Measurements from ENCODE around the gene CBFA2T2. TPM values are rescaled to one million over a fixed set of nuclear protein-coding genes. Genes with fewer than 3 reads are reported as not detected.

Gene CBFA2T2
- total and polyA plus RNA-seq, 2 experiments from 2014 or later = 29.2 to 33.1 TPM

DNA sequence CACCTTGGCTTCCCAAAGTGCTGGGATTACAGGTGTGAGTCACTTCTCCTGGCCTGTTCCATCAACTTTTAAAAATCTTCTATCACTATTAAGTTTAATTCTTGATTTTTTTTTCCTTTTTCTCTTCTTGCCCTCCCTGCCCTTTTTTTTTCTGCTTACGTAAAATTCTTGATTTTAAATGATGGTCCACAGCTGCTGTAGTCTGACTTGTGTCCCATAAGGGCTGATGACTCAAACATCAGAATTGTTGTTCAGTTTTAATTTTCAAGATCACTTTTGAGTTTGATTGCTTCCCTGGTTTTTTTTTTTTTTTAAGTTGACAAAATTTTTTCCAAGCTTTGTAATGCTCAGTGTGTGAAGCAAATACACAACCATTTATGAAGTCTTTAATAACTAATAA is 61.9 kb downstream of the CBFA2T2 start:
- peaks cover 74% of the 10 kb centered on the region for H3K79me2 ChIP-seq

DNA sequence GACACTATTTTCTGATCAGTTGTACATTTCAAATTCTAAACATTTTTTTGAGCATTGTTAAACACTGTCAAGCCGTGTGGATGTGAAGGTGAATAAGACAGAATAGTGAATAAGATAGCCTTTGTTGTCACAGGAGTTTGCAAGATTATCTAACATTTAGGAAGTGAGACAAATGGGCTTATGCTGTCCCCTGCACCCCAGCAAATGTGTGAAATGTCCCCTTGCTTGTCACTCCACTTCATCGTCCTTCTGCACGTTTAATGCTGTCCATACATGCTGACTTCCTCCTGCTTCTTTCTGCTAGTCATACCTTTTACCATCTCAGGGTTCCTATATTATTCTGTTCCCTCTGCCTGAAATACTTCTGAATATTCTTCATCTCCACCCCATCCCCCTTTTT is 62.6 kb downstream of the CBFA2T2 start:
- Histone ChIP-seq H3K4me2 (no peak overlapping the region), H3K27ac (no peak overlapping the region), H3K4me3 (no peak overlapping the region), H3K4me1 (ENCODE audit: insufficient read depth) (peaks cover 15% of the 10 kb centered on the region), H2AFZ (no peak overlapping the region), H3K27me3 (no peaks in the 10 kb centered on the region), H4K20me1 (ENCODE audit: insufficient read depth, poor library complexity, severe bottlenecking) (no peaks in the 10 kb centered on the region), H3K9me2 (replicated peaks; ENCODE audit: insufficient read depth) (no peaks in the 10 kb centered on the region), H3K9me3 (ENCODE audit: low read depth) (no peaks in the 10 kb centered on the region), H3K36me3 (replicated peaks; ENCODE audit: insufficient read depth, low read depth) (no peaks in the 10 kb centered on the region), H3K79me2 (peaks cover 72% of the 10 kb centered on the region)
- no peak for DNase-seq (ENCODE audit: low spot score)
- 54% methylated on average over 3 of the region's 3 CpGs for WGBS (ENCODE audit: low lambda C conversion rate, missing lambda C conversion rate)
- TF ChIP-seq EZH2phosphoT487 (IDR thresholded peaks at IDR 0.05; ENCODE audit: low read depth, severe bottlenecking, unreplicated experiment) = no peak
- no peak for TF ChIP-seq EZH2 (IDR thresholded peaks at IDR 0.05; ENCODE audit: borderline replicate concordance)
- TF ChIP-seq, protein P1, sequence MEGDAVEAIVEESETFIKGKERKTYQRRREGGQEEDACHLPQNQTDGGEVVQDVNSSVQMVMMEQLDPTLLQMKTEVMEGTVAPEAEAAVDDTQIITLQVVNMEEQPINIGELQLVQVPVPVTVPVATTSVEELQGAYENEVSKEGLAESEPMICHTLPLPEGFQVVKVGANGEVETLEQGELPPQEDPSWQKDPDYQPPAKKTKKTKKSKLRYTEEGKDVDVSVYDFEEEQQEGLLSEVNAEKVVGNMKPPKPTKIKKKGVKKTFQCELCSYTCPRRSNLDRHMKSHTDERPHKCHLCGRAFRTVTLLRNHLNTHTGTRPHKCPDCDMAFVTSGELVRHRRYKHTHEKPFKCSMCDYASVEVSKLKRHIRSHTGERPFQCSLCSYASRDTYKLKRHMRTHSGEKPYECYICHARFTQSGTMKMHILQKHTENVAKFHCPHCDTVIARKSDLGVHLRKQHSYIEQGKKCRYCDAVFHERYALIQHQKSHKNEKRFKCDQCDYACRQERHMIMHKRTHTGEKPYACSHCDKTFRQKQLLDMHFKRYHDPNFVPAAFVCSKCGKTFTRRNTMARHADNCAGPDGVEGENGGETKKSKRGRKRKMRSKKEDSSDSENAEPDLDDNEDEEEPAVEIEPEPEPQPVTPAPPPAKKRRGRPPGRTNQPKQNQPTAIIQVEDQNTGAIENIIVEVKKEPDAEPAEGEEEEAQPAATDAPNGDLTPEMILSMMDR (IDR thresholded peaks at IDR 0.05; ENCODE audit: poor library complexity) = no peak

More for the DNA sequence above, 61.9 kb downstream of the CBFA2T2 start:
- no peak overlapping the region for H3K4me2 ChIP-seq
- H3K27ac ChIP-seq = no peak overlapping the region
- no peak overlapping the region for H2AFZ ChIP-seq
- WGBS (ENCODE audit: low lambda C conversion rate, missing lambda C conversion rate) = 81% methylated on average over 1 of the region's 1 CpG
- no peaks in the 10 kb centered on the region for H3K9me3 ChIP-seq (ENCODE audit: low read depth)
- H3K9me2 ChIP-seq (replicated peaks; ENCODE audit: insufficient read depth) = no peaks in the 10 kb centered on the region
- no peak for TF ChIP-seq EZH2 (IDR thresholded peaks at IDR 0.05; ENCODE audit: borderline replicate concordance)
- no peak for TF ChIP-seq EZH2phosphoT487 (IDR thresholded peaks at IDR 0.05; ENCODE audit: low read depth, severe bottlenecking, unreplicated experiment)
- TF ChIP-seq, protein P1 (IDR thresholded peaks at IDR 0.05; ENCODE audit: poor library complexity) = no peak
- no peak for DNase-seq (ENCODE audit: low spot score)
- H3K36me3 ChIP-seq (replicated peaks; ENCODE audit: insufficient read depth, low read depth) = no peaks in the 10 kb centered on the region
- H3K4me1 ChIP-seq (ENCODE audit: insufficient read depth) = peaks cover 15% of the 10 kb centered on the region
- no peaks in the 10 kb centered on the region for H3K27me3 ChIP-seq
- no peak overlapping the region for H3K4me3 ChIP-seq
- H4K20me1 ChIP-seq (ENCODE audit: insufficient read depth, poor library complexity, severe bottlenecking) = no peaks in the 10 kb centered on the region

DNA sequence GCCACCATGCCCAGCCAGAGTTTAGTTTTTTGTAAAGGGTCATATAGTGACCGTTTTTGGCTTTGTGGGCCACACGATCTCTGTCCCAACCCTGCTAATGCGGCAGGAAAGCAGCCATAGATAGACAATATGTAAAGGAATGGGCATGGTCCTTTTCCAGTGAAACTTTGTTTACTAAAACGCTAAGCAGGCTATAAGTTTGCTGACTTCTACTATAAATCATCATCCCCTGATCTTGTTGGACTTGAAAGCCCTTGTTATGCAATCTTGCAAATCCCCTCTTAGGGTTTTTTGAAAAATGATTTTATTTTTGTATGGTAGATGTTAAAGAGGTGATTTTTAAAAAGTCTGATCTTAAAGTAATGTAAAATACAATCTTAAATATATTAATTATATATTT is 63.6 kb downstream of the CBFA2T2 start:
- no peaks in the 10 kb centered on the region for H4K20me1 ChIP-seq (ENCODE audit: insufficient read depth, poor library complexity, severe bottlenecking)
- WGBS (ENCODE audit: low lambda C conversion rate, missing lambda C conversion rate) = 74% methylated on average over 4 of the region's 4 CpGs
- peak overlapping the region; percentile 9 for H3K27ac ChIP-seq
- H3K9me3 ChIP-seq (ENCODE audit: low read depth) = no peaks in the 10 kb centered on the region
- H3K36me3 ChIP-seq (replicated peaks; ENCODE audit: insufficient read depth, low read depth) = no peaks in the 10 kb centered on the region
- no peak for DNase-seq (ENCODE audit: low spot score)
- H3K4me3 ChIP-seq = no peak overlapping the region
- TF ChIP-seq EZH2 (IDR thresholded peaks at IDR 0.05; ENCODE audit: borderline replicate concordance) (no peak), EZH2phosphoT487 (IDR thresholded peaks at IDR 0.05; ENCODE audit: low read depth, severe bottlenecking, unreplicated experiment) (no peak)
- TF ChIP-seq, protein P1 (IDR thresholded peaks at IDR 0.05; ENCODE audit: poor library complexity) = no peak
- H3K4me1 ChIP-seq (ENCODE audit: insufficient read depth) = peaks cover 15% of the 10 kb centered on the region
- H3K9me2 ChIP-seq (replicated peaks; ENCODE audit: insufficient read depth) = no peaks in the 10 kb centered on the region
- peaks cover 69% of the 10 kb centered on the region for H3K79me2 ChIP-seq
- no peak overlapping the region for H3K4me2 ChIP-seq
- no peaks in the 10 kb centered on the region for H3K27me3 ChIP-seq
- no peak overlapping the region for H2AFZ ChIP-seq

All from hepatocyte (in vitro differentiated cells).